Tibial nerve (tissue), 4 donors: ENCODE data around the gene C2orf81. TPM values are rescaled to one million over a fixed set of nuclear protein-coding genes. Genes with fewer than 3 reads are reported as not detected.

Source experiments
- DNase-seq, 2 donors: peaks; one replicate each; pipeline ENCODE4 v3.0.0-alpha.2; 2019; ENCODE audit warnings: low spot score in 2 of 2
- H3K27ac ChIP-seq, 4 donors: fragments of 200-600 bp; sonication (generic) in 3 of 4; one replicate each; pipeline ENCODE4 v1.5.1; 2017 to 2019; ENCODE audit warnings: mild to moderate bottlenecking in 1 of 4
- H3K27me3 ChIP-seq, 2 donors: fragments of 200-600 bp; sonication (generic) in 1 of 2; one replicate each; pipeline versions ENCODE4 v1.5.1 to v1.6.0; 2017 to 2019
- H3K36me3 ChIP-seq, 3 donors: fragments of 200-600 bp; sonication (generic); one replicate each; pipeline ENCODE4 v1.5.1; 2018 to 2019
- H3K4me1 ChIP-seq, 4 donors: fragments of 200-600 bp; sonication (generic) in 3 of 4; one replicate each; pipeline ENCODE4 v1.5.1; 2017 to 2019
- H3K4me3 ChIP-seq, 4 donors: fragments of 200-600 bp; sonication (generic) in 3 of 4; one replicate each; pipeline ENCODE4 v1.5.1; 2017 to 2019; ENCODE audit warnings: mild to moderate bottlenecking in 1 of 4, moderate library complexity in 1 of 4
- H3K9me3 ChIP-seq, 4 donors: fragments of 200-600 bp; sonication (generic) in 3 of 4; one replicate each; pipeline ENCODE4 v1.5.1; 2017 to 2019
- CTCF ChIP-seq, 5 experiments: fragments of 200-600 bp in 3 of 5; fragments of 450-650 bp in 2 of 5; sonication (generic) in 3 of 5; IDR thresholded peaks; one replicate each; pipeline ENCODE4 v1.5.1; 2016 to 2019; ENCODE audit warnings: antibody characterized with exemption in 5 of 5, mild to moderate bottlenecking in 3 of 5, moderate library complexity in 2 of 5
- EP300 ChIP-seq, 2 donors: sonication (generic); formaldehyde crosslinking; IDR thresholded peaks; one replicate each; pipeline ENCODE4 v1.6.1; 2017; ENCODE audit warnings: antibody characterized with exemption in 2 of 2, mild to moderate bottlenecking in 1 of 2
- POLR2A ChIP-seq, 2 donors: fragments of 450-650 bp; IDR thresholded peaks; one replicate each; pipeline ENCODE4 v1.6.1; 2017; ENCODE audit warnings: antibody characterized with exemption in 2 of 2, mild to moderate bottlenecking in 2 of 2, moderate library complexity in 2 of 2
- WGBS, 2 donors: methylation state at CpG; one replicate each; pipeline ENCODE4 v1.1.5; 2018; 5-methylcytosine and 5-hydroxymethylcytosine counted together
- total RNA-seq, 4 donors: library from RNA; depleted of rRNA; stranded (reverse); fragments of >200 nt; gene quantifications; one replicate each; pipeline ENCODE4 v1.1.0, GENCODE V29; 2016

C2orf81 gene
- total RNA-seq, 4 donors from 2014 or later = 4.5 to 14.4 (median 5.3) TPM

GRCh38 chr2:74420006-74420405 lies 1.4 kb downstream of the C2orf81 start:
- Histone ChIP-seq H3K4me3 (no peak overlapping the region), H3K9me3 (no peaks in the 10 kb centered on the region), H3K36me3 (peaks cover 0 to 3% (median 0%) of the 10 kb centered on the region in 3 donors), H3K27me3 (no peaks in the 10 kb centered on the region), H3K4me1 (peaks cover 0 to 40% (median 15%) of the 10 kb centered on the region in 4 donors), H3K27ac (no peak overlapping the region)
- 76 to 80% methylated on average over 2 of the region's 2 CpGs for WGBS, 2 donors
- no peak for DNase-seq
- no peak for TF ChIP-seq CTCF (IDR thresholded peaks at IDR 0.05)
- TF ChIP-seq POLR2A (IDR thresholded peaks at IDR 0.05) = no peak
- no peak for TF ChIP-seq EP300 (IDR thresholded peaks at IDR 0.05)

- DNase-seq = no peak
- H3K27me3 ChIP-seq = no peaks in the 10 kb centered on the region
- WGBS, 2 donors = 81 to 82% methylated on average over 1 of the region's 1 CpG
- no peak overlapping the region for H3K27ac ChIP-seq
- H3K36me3 ChIP-seq = no peaks in the 10 kb centered on the region
- no peaks in the 10 kb centered on the region for H3K9me3 ChIP-seq
- no peak for TF ChIP-seq POLR2A (IDR thresholded peaks at IDR 0.05)
- TF ChIP-seq EP300 (IDR thresholded peaks at IDR 0.05) = no peak
- TF ChIP-seq CTCF (IDR thresholded peaks at IDR 0.05) = no peak
- peaks cover 0 to 47% (median 18%) of the 10 kb centered on the region in 4 donors for H3K4me1 ChIP-seq
- H3K4me3 ChIP-seq = no peak overlapping the region
These were observed 2.1 kb downstream of the C2orf81 start for GRCh38 chr2:74419345-74419744.

- WGBS, 2 donors = 73 to 83% methylated on average over 23 to 27 of the region's 27 CpGs
- Histone ChIP-seq H3K9me3 (no peaks in the 10 kb centered on the region), H3K27me3 (no peaks in the 10 kb centered on the region), H3K36me3 (no peaks in the 10 kb centered on the region), H3K4me3 (no peak overlapping the region), H3K27ac (peak overlapping the region in 1 of 4 donors; percentile 3), H3K4me1 (peaks cover 0 to 57% (median 21%) of the 10 kb centered on the region in 4 donors)
- TF ChIP-seq POLR2A (IDR thresholded peaks at IDR 0.05) (no peak), EP300 (IDR thresholded peaks at IDR 0.05) (no peak), CTCF (IDR thresholded peaks at IDR 0.05) (no peak)
- no peak for DNase-seq
These were observed 3.1 kb downstream of the C2orf81 start for GRCh38 chr2:74418312-74418711.

GRCh38 chr2:74417763-74418162 lies 3.7 kb downstream of the C2orf81 start:
- 88 to 89% methylated on average over 6 of the region's 6 CpGs for WGBS, 2 donors
- DNase-seq = no peak

GRCh38 chr2:74417197-74417596 lies 4.2 kb downstream of the C2orf81 start:
- H3K27ac ChIP-seq = no peak overlapping the region
- TF ChIP-seq EP300 (IDR thresholded peaks at IDR 0.05) (no peak), CTCF (IDR thresholded peaks at IDR 0.05) (no peak), POLR2A (IDR thresholded peaks at IDR 0.05) (no peak)
- WGBS, 2 donors = 79 to 87% methylated on average over 3 of the region's 3 CpGs
- H3K4me3 ChIP-seq = no peak overlapping the region
- H3K36me3 ChIP-seq = no peaks in the 10 kb centered on the region
- no peak for DNase-seq
- no peaks in the 10 kb centered on the region for H3K27me3 ChIP-seq
- H3K9me3 ChIP-seq = no peaks in the 10 kb centered on the region
- H3K4me1 ChIP-seq = peaks cover 0 to 52% (median 19%) of the 10 kb centered on the region in 4 donors

More at GRCh38 chr2:74417763-74418162, 3.7 kb downstream of the C2orf81 start:
- Histone ChIP-seq H3K27me3 (no peaks in the 10 kb centered on the region), H3K4me1 (peaks cover 0 to 57% (median 21%) of the 10 kb centered on the region in 4 donors), H3K4me3 (no peak overlapping the region), H3K9me3 (no peaks in the 10 kb centered on the region), H3K27ac (no peak overlapping the region), H3K36me3 (no peaks in the 10 kb centered on the region)
- TF ChIP-seq EP300 (IDR thresholded peaks at IDR 0.05) (no peak), CTCF (IDR thresholded peaks at IDR 0.05) (no peak), POLR2A (IDR thresholded peaks at IDR 0.05) (no peak)
